DND-41 (cell line): Measurements from ENCODE around the gene CLEC20A.

Source experiments
- ATAC-seq: fragments of 200-7000 bp; cut with Tn5 transposase; 3 replicates; pipeline ENCODE4 v1.9.1; 2021; ENCODE audit warnings: low read depth; ENCODE audit not compliant: insufficient read depth
- DNase-seq: peaks from one replicate; pipeline ENCODE4 v3.0.0-alpha.2; 2020
- H2AFZ ChIP-seq: 2 replicates; pipeline ENCODE4 v1.6.0; 2012; ENCODE audit warnings: low read depth, low read length
- H3K27ac ChIP-seq: 2 replicates; pipeline ENCODE4 v1.5.1; 2012; ENCODE audit warnings: low read length, inconsistent platforms
- H3K27me3 ChIP-seq: fragments of 200-600 bp; sonication (generic); 2 replicates; pipeline ENCODE4 v1.6.0; 2012; ENCODE audit warnings: low read length, mild to moderate bottlenecking, inconsistent platforms; ENCODE audit not compliant: insufficient read depth, poor library complexity
- H3K36me3 ChIP-seq: 2 replicates; pipeline ENCODE4 v1.5.1; 2012; ENCODE audit warnings: low read length, inconsistent platforms; ENCODE audit not compliant: insufficient read depth
- H3K4me1 ChIP-seq: 2 replicates; pipeline ENCODE4 v1.5.1; 2012; ENCODE audit warnings: mild to moderate bottlenecking, low read length; ENCODE audit not compliant: insufficient read depth
- H3K4me2 ChIP-seq: 2 replicates; pipeline ENCODE4 v1.6.0; 2012; ENCODE audit warnings: mild to moderate bottlenecking, moderate library complexity, low read length, inconsistent platforms; ENCODE audit not compliant: insufficient read depth
- H3K4me3 ChIP-seq, 2 experiments: fragments of 200-600 bp in 1 of 2; shearing (Covaris generic) in 1 of 2; 2 replicates each; pipeline ENCODE4 v1.5.1; 2012 to 2016; ENCODE audit warnings: inconsistent platforms in 2 of 2, low read length in 2 of 2, mild to moderate bottlenecking in 2 of 2, low read depth in 1 of 2, moderate library complexity in 1 of 2
- H3K79me2 ChIP-seq: 2 replicates; pipeline ENCODE4 v1.6.0; 2012; ENCODE audit warnings: low read length, inconsistent platforms; ENCODE audit not compliant: insufficient read depth
- H3K9ac ChIP-seq: 2 replicates; pipeline ENCODE4 v1.6.0; 2012; ENCODE audit warnings: low read depth, mild to moderate bottlenecking, inconsistent platforms, low read length, moderate library complexity
- H3K9me3 ChIP-seq: 2 replicates; pipeline ENCODE4 v1.5.1; 2012; ENCODE audit warnings: low read length, moderate library complexity, mild to moderate bottlenecking, inconsistent platforms; ENCODE audit not compliant: insufficient read depth, severe bottlenecking
- H4K20me1 ChIP-seq: 2 replicates; pipeline ENCODE4 v1.6.0; 2012; ENCODE audit warnings: low read length; ENCODE audit not compliant: insufficient read depth
- EZH2 ChIP-seq: IDR thresholded peaks from 3 replicates; pipeline ENCODE4 v1.6.1; 2012; ENCODE audit warnings: borderline replicate concordance, low read depth, mild to moderate bottlenecking, moderate library complexity, low read length, inconsistent platforms; ENCODE audit not compliant: severe bottlenecking
- TF ChIP-seq, protein P1 (sequence below): IDR thresholded peaks from 2 replicates; pipeline ENCODE4 v1.5.1; 2012; ENCODE audit warnings: borderline replicate concordance, low read length, moderate library complexity, mild to moderate bottlenecking; ENCODE audit not compliant: poor library complexity, severe bottlenecking; ENCODE audit errors: extremely low read depth

Gene CLEC20A

DNA sequence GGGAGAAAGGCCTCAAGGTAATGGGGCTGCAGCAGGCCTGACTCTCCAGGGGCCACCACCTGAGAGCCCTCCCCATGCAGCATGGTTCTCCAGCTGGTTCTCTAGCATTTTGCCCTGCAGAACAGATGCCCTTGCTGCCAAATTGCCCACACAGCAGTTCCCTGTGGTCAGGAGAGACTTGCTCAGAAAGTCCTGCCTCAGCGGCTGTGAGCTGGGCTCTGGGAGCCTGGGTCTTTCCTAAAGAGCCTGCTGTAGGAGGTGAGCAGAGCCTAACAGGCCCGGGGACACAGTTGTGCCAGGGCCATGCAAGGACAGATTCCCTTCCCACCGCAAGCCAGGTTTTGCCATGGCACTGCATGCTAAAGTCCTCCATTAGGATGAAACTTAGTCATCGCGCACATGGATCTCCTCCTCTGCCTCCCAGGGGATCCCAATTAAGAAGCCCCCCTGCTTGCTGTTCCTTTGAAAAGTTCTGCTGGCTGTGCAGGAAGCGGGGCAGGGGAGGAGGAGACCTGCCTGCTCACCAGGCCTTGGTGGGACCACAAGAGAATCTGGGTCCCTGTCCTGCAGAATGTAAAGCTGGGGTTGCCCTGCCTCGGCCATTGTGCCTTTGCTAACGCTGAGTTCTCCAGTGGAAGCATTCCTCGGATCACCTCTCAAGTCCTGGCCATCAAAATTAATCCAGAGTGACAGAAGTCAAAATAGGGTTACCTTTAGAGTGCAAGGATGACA, 37.5 kb upstream of the CLEC20A start:
- H3K27ac ChIP-seq: no peak overlapping the region
- no peaks in the 10 kb centered on the region for H3K36me3 ChIP-seq
- DNase-seq (no peak), ATAC-seq (no peak)
- no peaks in the 10 kb centered on the region for H3K27me3 ChIP-seq
- no peaks in the 10 kb centered on the region for H3K79me2 ChIP-seq
- H2AFZ ChIP-seq: no peak overlapping the region
- TF ChIP-seq, protein P1, sequence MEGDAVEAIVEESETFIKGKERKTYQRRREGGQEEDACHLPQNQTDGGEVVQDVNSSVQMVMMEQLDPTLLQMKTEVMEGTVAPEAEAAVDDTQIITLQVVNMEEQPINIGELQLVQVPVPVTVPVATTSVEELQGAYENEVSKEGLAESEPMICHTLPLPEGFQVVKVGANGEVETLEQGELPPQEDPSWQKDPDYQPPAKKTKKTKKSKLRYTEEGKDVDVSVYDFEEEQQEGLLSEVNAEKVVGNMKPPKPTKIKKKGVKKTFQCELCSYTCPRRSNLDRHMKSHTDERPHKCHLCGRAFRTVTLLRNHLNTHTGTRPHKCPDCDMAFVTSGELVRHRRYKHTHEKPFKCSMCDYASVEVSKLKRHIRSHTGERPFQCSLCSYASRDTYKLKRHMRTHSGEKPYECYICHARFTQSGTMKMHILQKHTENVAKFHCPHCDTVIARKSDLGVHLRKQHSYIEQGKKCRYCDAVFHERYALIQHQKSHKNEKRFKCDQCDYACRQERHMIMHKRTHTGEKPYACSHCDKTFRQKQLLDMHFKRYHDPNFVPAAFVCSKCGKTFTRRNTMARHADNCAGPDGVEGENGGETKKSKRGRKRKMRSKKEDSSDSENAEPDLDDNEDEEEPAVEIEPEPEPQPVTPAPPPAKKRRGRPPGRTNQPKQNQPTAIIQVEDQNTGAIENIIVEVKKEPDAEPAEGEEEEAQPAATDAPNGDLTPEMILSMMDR: no peak
- TF ChIP-seq EZH2: no peak
- H3K9me3 ChIP-seq: no peaks in the 10 kb centered on the region
- no peak overlapping the region for H3K4me3 ChIP-seq
- peaks cover 4% of the 10 kb centered on the region for H3K4me1 ChIP-seq
- H3K4me2 ChIP-seq: no peak overlapping the region
- no peak overlapping the region for H3K9ac ChIP-seq
- H4K20me1 ChIP-seq: no peaks in the 10 kb centered on the region

DNA sequence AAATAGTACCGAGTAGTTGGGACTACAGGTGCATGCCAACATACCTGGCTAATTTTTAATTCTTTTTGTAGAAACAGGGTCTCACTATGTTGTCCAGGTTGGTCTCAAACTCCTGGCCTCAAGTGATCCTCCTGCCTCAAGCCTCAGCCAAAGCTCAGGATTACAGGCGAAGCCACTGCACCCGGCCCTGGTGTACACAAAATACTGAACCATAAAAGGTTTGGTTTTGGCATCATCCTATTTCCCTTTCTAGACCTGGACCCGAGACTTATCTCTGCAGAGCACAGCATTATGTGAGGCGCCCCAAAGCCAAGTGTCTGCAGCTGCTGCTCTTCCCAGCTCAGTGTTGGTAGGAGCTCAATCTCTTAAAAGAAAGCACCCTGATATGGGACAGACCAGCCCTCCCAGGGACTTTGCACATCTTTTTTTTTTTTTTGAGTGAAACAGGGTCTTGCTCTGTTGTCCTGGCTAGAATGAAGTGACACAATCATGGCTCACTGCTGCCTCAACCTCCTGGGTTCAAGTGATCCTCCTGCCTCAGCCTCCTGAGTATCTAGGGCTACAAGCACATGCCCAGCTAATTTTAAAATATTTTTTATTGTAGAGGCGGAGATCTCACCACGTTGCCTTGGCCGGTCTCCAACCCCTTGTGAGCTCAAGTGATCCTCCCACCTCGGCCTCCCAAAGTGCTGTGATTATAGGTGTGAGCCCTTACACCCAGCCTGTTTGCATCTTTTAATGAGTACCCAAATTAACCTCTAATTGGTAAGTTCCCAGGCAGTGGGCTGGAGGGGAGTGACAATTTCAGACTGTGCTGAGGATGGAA, 36.6 kb upstream of the CLEC20A start:
- H3K4me1 ChIP-seq: peaks cover 4% of the 10 kb centered on the region
- H3K27ac ChIP-seq: no peak overlapping the region
- no peak for ATAC-seq

DNA sequence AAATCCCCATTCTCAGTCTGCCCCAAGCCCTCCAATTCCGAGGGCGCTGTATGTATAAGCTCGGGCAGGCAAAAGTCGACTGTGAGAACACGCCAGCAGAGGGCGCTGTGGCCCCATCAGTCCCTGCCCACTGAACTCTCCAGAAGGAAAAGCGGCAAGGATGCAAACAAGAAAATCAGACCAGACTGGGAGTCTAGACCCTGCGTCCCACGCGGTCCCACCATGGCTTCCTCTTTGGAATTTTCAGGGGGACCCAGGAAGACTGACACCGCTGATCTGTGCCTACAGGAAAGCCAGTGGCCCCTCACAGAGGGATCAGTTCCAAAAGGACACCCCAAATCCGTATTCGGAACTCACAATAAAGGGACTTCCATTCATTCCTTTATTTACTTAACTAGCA, 35.6 kb upstream of the CLEC20A start:
- no peaks in the 10 kb centered on the region for H3K36me3 ChIP-seq
- ATAC-seq: peak; percentile 98
- H3K79me2 ChIP-seq: no peaks in the 10 kb centered on the region
- H3K4me2 ChIP-seq: peak overlapping the region; percentile 23; the same call in 1 of the 2 replicates
- peak overlapping the region; percentile 58 for H2AFZ ChIP-seq
- peak; percentile 75 for DNase-seq
- peaks cover 4% of the 10 kb centered on the region for H3K4me1 ChIP-seq
- no peak overlapping the region for H3K27ac ChIP-seq
- TF ChIP-seq EZH2: no peak
- TF ChIP-seq, protein P1: peak; percentile 92
- H3K4me3 ChIP-seq: no peak overlapping the region
- H3K9ac ChIP-seq: no peak overlapping the region
- H4K20me1 ChIP-seq: no peaks in the 10 kb centered on the region
- H3K9me3 ChIP-seq: no peaks in the 10 kb centered on the region
- no peaks in the 10 kb centered on the region for H3K27me3 ChIP-seq

More for the DNA sequence above, 36.6 kb upstream of the CLEC20A start:
- no peak overlapping the region for H3K4me2 ChIP-seq
- H3K36me3 ChIP-seq: no peaks in the 10 kb centered on the region
- no peaks in the 10 kb centered on the region for H3K79me2 ChIP-seq
- TF ChIP-seq, protein P1: no peak
- no peak for TF ChIP-seq EZH2
- no peak overlapping the region for H2AFZ ChIP-seq
- H3K4me3 ChIP-seq: no peak overlapping the region
- no peaks in the 10 kb centered on the region for H3K27me3 ChIP-seq
- H3K9me3 ChIP-seq: no peaks in the 10 kb centered on the region
- no peak for DNase-seq
- no peak overlapping the region for H3K9ac ChIP-seq
- H4K20me1 ChIP-seq: no peaks in the 10 kb centered on the region
